ENCODE measurements around the gene ORC2. TPM values are rescaled to one million over a fixed set of nuclear protein-coding genes. Genes with fewer than 3 reads are reported as not detected.

ORC2 gene
- total and polyA plus RNA-seq, 7 donors, result 3.3 to 17.7 (median 7.1) TPM

DNA sequence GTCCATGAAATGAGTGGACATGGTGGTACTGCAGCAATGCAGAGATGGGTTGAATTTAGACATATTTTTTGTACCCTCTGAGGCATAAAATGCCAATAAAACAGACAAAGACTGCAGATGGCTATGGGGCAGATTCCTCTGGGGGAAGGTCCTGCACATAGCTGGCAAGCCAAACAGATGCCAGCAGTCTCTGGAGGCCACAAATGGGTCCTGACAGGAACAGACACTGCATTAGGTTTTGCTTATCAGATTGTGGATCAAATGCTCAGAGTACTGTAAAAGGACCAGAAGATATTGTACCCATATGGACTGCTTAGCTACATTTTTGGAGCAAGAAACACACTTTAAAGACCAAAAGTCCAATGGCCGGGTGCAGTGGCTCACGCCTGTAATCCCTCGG, 40.9 kb upstream of the ORC2 start:
- ATAC-seq (no peak), DNase-seq (no peak)
- peaks cover 6 to 95% of the 10 kb centered on the region in 2 donors for H3K36me3 ChIP-seq (ENCODE audit: insufficient read depth in 1 of 2, low read depth in 1 of 2)
- no peak overlapping the region for H3K4me3 ChIP-seq
- no peaks in the 10 kb centered on the region for H3K9me3 ChIP-seq
- 97 to 98% (median 98%) methylated on average over 3 of the region's 3 CpGs for WGBS, 3 donors
- intact Hi-C loops (cut with DNase I), result no loop called here
- no peak overlapping the region for H3K27ac ChIP-seq
- no peaks in the 10 kb centered on the region for H3K4me1 ChIP-seq
- H3K27me3 ChIP-seq (ENCODE audit: insufficient read depth in 3 of 3, low read length in 2 of 3), result no peaks in the 10 kb centered on the region
- TF ChIP-seq, protein P1, sequence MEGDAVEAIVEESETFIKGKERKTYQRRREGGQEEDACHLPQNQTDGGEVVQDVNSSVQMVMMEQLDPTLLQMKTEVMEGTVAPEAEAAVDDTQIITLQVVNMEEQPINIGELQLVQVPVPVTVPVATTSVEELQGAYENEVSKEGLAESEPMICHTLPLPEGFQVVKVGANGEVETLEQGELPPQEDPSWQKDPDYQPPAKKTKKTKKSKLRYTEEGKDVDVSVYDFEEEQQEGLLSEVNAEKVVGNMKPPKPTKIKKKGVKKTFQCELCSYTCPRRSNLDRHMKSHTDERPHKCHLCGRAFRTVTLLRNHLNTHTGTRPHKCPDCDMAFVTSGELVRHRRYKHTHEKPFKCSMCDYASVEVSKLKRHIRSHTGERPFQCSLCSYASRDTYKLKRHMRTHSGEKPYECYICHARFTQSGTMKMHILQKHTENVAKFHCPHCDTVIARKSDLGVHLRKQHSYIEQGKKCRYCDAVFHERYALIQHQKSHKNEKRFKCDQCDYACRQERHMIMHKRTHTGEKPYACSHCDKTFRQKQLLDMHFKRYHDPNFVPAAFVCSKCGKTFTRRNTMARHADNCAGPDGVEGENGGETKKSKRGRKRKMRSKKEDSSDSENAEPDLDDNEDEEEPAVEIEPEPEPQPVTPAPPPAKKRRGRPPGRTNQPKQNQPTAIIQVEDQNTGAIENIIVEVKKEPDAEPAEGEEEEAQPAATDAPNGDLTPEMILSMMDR (IDR thresholded peaks at IDR 0.05), result no peak

DNA sequence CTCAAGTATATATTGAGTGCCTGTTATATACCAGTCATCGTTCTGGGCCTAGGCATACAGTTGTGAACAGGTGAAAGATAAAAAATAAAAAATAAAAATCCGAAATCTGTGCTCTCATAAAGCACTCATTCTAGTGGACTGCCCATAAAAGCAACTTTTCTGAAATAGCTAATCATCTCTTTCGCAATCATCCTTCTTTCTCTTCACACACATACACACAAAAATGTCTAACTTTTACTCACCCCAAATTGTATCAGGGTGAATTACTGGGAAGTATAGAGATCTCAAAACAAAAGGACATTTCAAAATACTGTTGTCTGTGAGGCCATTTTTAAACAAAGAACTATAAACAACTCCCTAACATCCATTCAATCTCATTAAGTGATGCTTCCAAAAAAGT, 29.6 kb upstream of the ORC2 start:
- Histone ChIP-seq H3K4me3 (no peak overlapping the region), H3K27me3 (ENCODE audit: insufficient read depth in 3 of 3, low read length in 2 of 3) (no peaks in the 10 kb centered on the region), H3K9me3 (no peaks in the 10 kb centered on the region), H3K27ac (no peak overlapping the region), H3K4me1 (no peaks in the 10 kb centered on the region), H3K36me3 (ENCODE audit: insufficient read depth in 1 of 2, low read depth in 1 of 2) (peaks cover 2 to 97% of the 10 kb centered on the region in 2 donors)
- intact Hi-C loops (cut with DNase I), result no loop called here
- TF ChIP-seq, protein P1 (IDR thresholded peaks at IDR 0.05), result no peak
- WGBS, 3 donors, result 95 to 98% (median 96%) methylated on average over 3 of the region's 3 CpGs
- ATAC-seq, result no peak
- no peak for DNase-seq

DNA sequence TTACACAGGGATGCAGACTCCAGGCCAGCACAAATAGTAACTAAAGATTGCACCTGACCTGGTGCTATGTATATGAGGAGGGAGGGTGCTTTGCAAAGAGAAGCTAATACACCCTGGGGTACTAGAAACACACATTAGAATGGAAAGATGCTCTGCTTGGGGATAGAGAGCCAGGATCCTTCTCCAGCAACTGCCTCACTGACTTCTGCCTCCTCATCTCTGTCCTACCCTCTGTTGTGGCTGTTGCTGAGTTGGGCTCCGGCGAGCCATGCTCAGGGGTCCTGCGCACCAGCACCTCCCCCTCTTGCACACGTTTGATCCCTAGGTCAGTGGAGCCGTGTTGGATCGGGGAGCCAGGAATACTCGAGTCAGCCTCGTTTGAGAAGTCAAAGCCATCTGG, 23.7 kb upstream of the ORC2 start:
- 82 to 86% (median 83%) methylated on average over 8 of the region's 8 CpGs for WGBS, 3 donors
- Histone ChIP-seq H3K9me3 (no peaks in the 10 kb centered on the region), H3K4me3 (no peak overlapping the region), H3K4me1 (no peaks in the 10 kb centered on the region), H3K27ac (no peak overlapping the region), H3K27me3 (ENCODE audit: insufficient read depth in 3 of 3, low read length in 2 of 3) (no peaks in the 10 kb centered on the region), H3K36me3 (ENCODE audit: insufficient read depth in 1 of 2, low read depth in 1 of 2) (peaks cover 0 to 80% of the 10 kb centered on the region in 2 donors)
- TF ChIP-seq, protein P1 (IDR thresholded peaks at IDR 0.05), result no peak
- ATAC-seq (no peak), DNase-seq (no peak)
- intact Hi-C loops (cut with DNase I), result loop anchor here in 1 of 2 donors (5.0 kb wide), 1 partner anchor 45 kb away; no protein-coding TSS in a partner anchor

DNA sequence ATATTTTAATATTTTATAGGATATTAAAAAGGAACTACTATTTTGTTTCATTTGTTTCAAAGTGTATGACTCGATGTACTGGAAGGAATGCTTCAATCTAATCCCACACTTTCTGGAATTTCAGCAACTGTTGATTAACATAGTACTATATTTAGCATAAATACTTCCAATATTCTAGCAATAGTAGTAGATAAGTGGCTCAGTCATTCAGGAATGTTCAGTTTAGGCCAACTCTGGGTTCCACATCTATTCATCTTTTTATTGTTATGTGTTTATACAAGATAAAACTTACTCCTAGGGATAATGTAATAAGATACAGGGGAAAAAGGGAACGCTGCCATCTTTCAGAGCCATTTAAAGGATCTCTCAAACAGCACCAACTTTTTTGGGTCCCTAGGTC, 22.3 kb upstream of the ORC2 start:
- no peaks in the 10 kb centered on the region for H3K4me1 ChIP-seq
- no peaks in the 10 kb centered on the region for H3K9me3 ChIP-seq
- no peak overlapping the region for H3K4me3 ChIP-seq
- no peaks in the 10 kb centered on the region for H3K27me3 ChIP-seq (ENCODE audit: insufficient read depth in 3 of 3, low read length in 2 of 3)
- peaks cover 6 to 79% of the 10 kb centered on the region in 2 donors for H3K36me3 ChIP-seq (ENCODE audit: insufficient read depth in 1 of 2, low read depth in 1 of 2)
- no peak overlapping the region for H3K27ac ChIP-seq
- ATAC-seq, result no peak
- DNase-seq, result no peak
- intact Hi-C loops (cut with DNase I), result loop anchor here in 1 of 2 donors (5.0 kb wide), 1 partner anchor 43 kb away; no protein-coding TSS in a partner anchor
- 71 to 79% (median 74%) methylated on average over 2 of the region's 2 CpGs for WGBS, 3 donors
- TF ChIP-seq, protein P1 (IDR thresholded peaks at IDR 0.05), result no peak

DNA sequence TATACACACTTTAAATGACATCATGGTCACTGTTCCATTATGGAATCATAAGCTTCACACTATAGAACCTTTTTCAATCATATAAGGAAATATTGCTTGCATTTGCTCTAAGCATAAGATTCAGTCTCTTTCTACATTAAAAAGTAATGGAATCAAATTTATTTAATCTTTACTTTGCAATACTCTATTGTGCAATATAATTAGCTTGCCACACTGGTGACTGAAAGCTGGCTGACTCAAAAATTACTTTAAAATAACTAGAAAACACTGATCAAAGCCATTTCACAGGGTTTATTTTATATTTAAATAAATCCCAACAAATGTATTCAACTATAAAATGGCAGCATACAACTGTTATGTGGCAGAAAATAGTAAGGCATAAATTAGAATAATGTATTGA, 13.2 kb upstream of the ORC2 start:
- TF ChIP-seq, protein P1 (IDR thresholded peaks at IDR 0.05), result no peak
- Histone ChIP-seq H3K4me1 (no peaks in the 10 kb centered on the region), H3K9me3 (no peaks in the 10 kb centered on the region), H3K27me3 (ENCODE audit: insufficient read depth in 3 of 3, low read length in 2 of 3) (no peaks in the 10 kb centered on the region), H3K27ac (no peak overlapping the region), H3K36me3 (ENCODE audit: insufficient read depth in 1 of 2, low read depth in 1 of 2) (peaks cover 10 to 42% of the 10 kb centered on the region in 2 donors), H3K4me3 (no peak overlapping the region)
- intact Hi-C loops (cut with DNase I), result no loop called here
- DNase-seq (no peak), ATAC-seq (no peak)
